ENCODE results near the gene ZNF627. TPM values are rescaled to one million over a fixed set of nuclear protein-coding genes. Genes with fewer than 3 reads are reported as not detected.
"Not testable (repeated sequence)": the region's sequence is repeated elsewhere in the genome, so short reads cannot be mapped to it uniquely, and the experiment has no call there.

ZNF627 gene
- total and polyA plus RNA-seq, 12 donors, result 3.8 to 16.6 (median 10.3) TPM

DNA sequence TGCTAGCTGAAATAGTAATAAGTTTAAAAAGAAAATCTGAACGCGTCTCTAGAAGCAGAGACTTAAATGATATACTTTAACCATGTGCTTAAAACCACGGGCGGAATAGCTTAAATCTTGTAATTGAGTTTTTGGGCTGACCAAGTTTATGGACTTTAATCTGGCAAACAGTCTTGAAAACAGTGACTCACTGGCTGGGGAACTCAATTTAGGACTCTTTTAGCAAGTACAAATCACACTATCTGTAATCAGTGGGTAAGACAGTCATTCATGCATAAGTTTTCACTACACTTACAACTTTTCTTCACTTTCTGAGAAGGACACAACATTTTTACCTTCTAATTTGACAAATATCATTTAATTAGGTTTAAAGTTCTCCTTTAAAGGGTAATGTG, 26.8 kb downstream of the ZNF627 start:
- no peak for TF ChIP-seq POLR2A (IDR thresholded peaks at IDR 0.05)
- no peak for TF ChIP-seq CTCF (IDR thresholded peaks at IDR 0.05)
- no peaks in the 10 kb centered on the region for H3K9me3 ChIP-seq (replicated peaks in 1 of 3)
- H3K36me3 ChIP-seq (replicated peaks in 1 of 2), result peaks cover 0 to 10% of the 10 kb centered on the region in 2 donors
- H3K27me3 ChIP-seq, result no peaks in the 10 kb centered on the region
- 41 to 54% (median 50%) methylated on average over 4 of the region's 4 CpGs for WGBS, 4 donors
- peaks cover 10 to 15% of the 10 kb centered on the region in 2 donors for H3K4me1 ChIP-seq (replicated peaks in 1 of 2)
- no peak for DNase-seq
- peak overlapping the region in 3 of 5 donors; percentile 1 to 54 (median 46) for H3K27ac ChIP-seq
- intact Hi-C loops (cut with DNase I), result no loop called here
- peak overlapping the region in 1 of 4 donors; percentile 47 for H3K4me3 ChIP-seq

- no peaks in the 10 kb centered on the region for H3K9me3 ChIP-seq (replicated peaks in 1 of 3)
- H3K4me1 ChIP-seq (replicated peaks in 1 of 2), result peaks cover 10 to 15% of the 10 kb centered on the region in 2 donors
- WGBS, 4 donors, result 65 to 78% (median 76%) methylated on average over 15 of the region's 15 CpGs
- no peak for TF ChIP-seq POLR2A (IDR thresholded peaks at IDR 0.05)
- no peak for TF ChIP-seq CTCF (IDR thresholded peaks at IDR 0.05)
- H3K27me3 ChIP-seq, result no peaks in the 10 kb centered on the region
- H3K27ac ChIP-seq, result no peak overlapping the region
- no peaks in the 10 kb centered on the region for H3K36me3 ChIP-seq (replicated peaks in 1 of 2)
- DNase-seq, result peak in 3 of 7 donors; percentile 24 to 30 (median 28)
- no peak overlapping the region for H3K4me3 ChIP-seq
- intact Hi-C loops (cut with DNase I), result no loop called here
Measured at GRCh38 chr19:11626252-11626651, 29.0 kb downstream of the ZNF627 start.

DNA sequence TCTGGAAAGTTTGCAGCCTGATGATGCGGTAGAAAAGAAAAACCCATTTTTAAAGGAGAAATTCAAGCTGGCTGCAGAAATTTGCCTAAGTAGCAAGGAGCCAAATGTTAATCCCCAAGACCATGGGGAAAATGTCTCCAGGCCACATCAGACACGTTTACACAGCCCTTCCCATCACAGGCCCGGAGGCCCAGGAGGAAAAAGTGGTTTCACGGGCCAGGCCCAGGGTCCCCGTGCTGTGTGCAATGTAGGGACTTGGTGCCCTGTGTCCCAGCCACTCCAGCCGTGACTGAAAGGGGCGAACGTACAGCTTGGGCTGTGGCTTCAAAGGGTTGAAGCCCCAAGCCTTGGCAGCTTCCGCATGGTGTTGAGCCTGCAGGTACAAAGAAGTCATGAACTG, 35.9 kb downstream of the ZNF627 start:
- 77 to 80% (median 79%) methylated on average over 4 to 9 of the region's 9 CpGs for WGBS, 4 donors
- TF ChIP-seq POLR2A (IDR thresholded peaks at IDR 0.05), result no peak
- no peak for TF ChIP-seq CTCF (IDR thresholded peaks at IDR 0.05)

DNA sequence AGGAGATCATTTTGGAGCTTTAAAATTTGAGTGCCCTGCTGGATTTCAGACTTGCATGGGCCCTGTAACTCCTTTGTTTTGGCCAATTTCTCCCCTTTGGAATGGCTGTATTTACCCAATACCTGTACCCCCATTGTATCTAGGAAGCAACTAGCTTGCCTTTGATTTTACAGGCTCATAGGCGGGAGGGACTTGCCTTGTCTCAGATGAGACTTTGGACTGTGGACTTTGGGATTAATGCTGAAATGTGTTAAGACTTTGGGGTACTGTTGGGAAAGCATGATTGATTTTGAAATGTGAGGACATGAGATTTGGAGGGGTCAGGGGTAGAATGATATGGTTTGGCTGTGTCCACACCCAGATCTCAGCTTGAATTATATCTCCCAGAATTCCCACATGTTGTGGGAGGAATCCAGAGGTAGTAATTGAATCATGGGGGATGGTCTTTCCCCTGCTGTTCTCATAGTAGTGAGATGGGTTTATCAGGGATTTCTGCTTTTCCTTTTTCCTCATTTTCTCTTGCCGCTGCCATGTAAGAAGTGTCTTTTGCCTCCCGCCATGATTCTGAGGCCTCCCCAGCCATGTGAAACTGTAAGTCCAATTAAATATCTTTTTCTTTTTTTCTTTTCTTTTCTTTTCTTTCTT, 36.9 kb downstream of the ZNF627 start:
- H3K4me1 ChIP-seq (replicated peaks in 1 of 2); H3K4me3 ChIP-seq; DNase-seq; H3K36me3 ChIP-seq (replicated peaks in 1 of 2); intact Hi-C loops (cut with DNase I); H3K27me3 ChIP-seq; H3K9me3 ChIP-seq (replicated peaks in 1 of 3); H3K27ac ChIP-seq: not testable (repeated sequence)
- 85 to 97% (median 88%) methylated on average over 3 of the region's 3 CpGs for WGBS, 4 donors

More for the DNA sequence above, 35.9 kb downstream of the ZNF627 start:
- Histone ChIP-seq H3K27me3 (no peaks in the 10 kb centered on the region), H3K9me3 (replicated peaks in 1 of 3) (no peaks in the 10 kb centered on the region), H3K4me3 (no peak overlapping the region), H3K27ac (no peak overlapping the region), H3K36me3 (replicated peaks in 1 of 2) (no peaks in the 10 kb centered on the region), H3K4me1 (replicated peaks in 1 of 2) (no peaks in the 10 kb centered on the region)
- no peak for DNase-seq
- intact Hi-C loops (cut with DNase I), result no loop called here

DNA sequence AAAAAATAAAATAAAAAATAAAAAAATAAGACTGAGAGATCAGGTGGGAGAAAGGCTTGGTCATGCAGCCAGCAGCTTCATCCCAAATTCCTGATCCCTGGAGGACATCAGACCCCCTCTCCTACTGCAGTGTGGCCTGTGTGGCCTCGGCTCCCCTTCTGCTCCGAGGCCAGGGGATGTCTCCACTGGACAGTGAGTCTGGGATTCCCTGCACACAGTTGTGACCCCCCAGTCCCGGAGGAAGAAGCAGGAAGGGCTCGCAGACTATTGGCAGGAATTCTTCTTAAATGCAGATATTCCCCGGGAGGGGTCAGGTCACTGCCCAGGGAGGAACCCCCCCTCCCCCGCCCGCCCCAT, 41.9 kb downstream of the ZNF627 start:
- 0 to 10% (median 2%) methylated on average over 2 to 7 of the region's 7 CpGs for WGBS, 4 donors
- TF ChIP-seq CTCF (IDR thresholded peaks at IDR 0.05) (no peak), POLR2A (IDR thresholded peaks at IDR 0.05) (no peak)

More for the DNA sequence above, 41.9 kb downstream of the ZNF627 start:
- intact Hi-C loops (cut with DNase I), result no loop called here
- Histone ChIP-seq H3K36me3 (replicated peaks in 1 of 2) (no peaks in the 10 kb centered on the region), H3K27ac (no peak overlapping the region), H3K4me3 (peak overlapping the region in 2 of 4 donors; percentile 46 to 55), H3K9me3 (replicated peaks in 1 of 3) (no peaks in the 10 kb centered on the region), H3K27me3 (no peaks in the 10 kb centered on the region), H3K4me1 (replicated peaks in 1 of 2) (peaks cover 0 to 3% of the 10 kb centered on the region in 2 donors)
- DNase-seq, result no peak
